Psoas muscle (tissue), 8 donors: Measurements from ENCODE around the gene PARD6B. TPM values are rescaled to one million over a fixed set of nuclear protein-coding genes. Genes with fewer than 3 reads are reported as not detected.
"Not testable (repeated sequence)": the region's sequence is repeated elsewhere in the genome, so short reads cannot be mapped to it uniquely, and the experiment has no call there.

Source experiments
- ATAC-seq, 4 donors: fragments of 200-7000 bp; cut with Tn5 transposase; one replicate each; pipeline ENCODE4 v1.9.1; 2020; ENCODE audit warnings: moderate library complexity in 3 of 4, mild to moderate bottlenecking in 2 of 4
- DNase-seq, 2 donors: peaks; one replicate each; pipeline ENCODE4 v3.0.0-alpha.2; 2020
- H3K27ac ChIP-seq: fragments of 200-600 bp; one replicate; pipeline ENCODE4 v1.8.0; 2022
- H3K27me3 ChIP-seq, 3 donors: fragments of 200-600 bp in 1 of 3; one replicate each; pipeline versions ENCODE4 v1.6.1 to v1.8.0; 2013 to 2022; ENCODE audit warnings: low read length in 2 of 3, mild to moderate bottlenecking in 2 of 3, moderate library complexity in 1 of 3; ENCODE audit not compliant: insufficient read depth in 3 of 3
- H3K36me3 ChIP-seq, 2 donors: fragments of 200-600 bp in 1 of 2; one replicate each; pipeline versions ENCODE4 v1.6.1 to v1.8.0; 2013 to 2022; ENCODE audit warnings: low read depth in 1 of 2, mild to moderate bottlenecking in 1 of 2, moderate library complexity in 1 of 2; ENCODE audit not compliant: insufficient read depth in 1 of 2
- H3K4me1 ChIP-seq: fragments of 200-600 bp; one replicate; pipeline ENCODE4 v1.8.0; 2022
- H3K4me3 ChIP-seq: fragments of 200-600 bp; one replicate; pipeline ENCODE4 v1.8.0; 2022; ENCODE audit warnings: mild to moderate bottlenecking
- H3K9me3 ChIP-seq: fragments of 200-600 bp; one replicate; pipeline ENCODE4 v1.8.0; 2022
- CTCF ChIP-seq: fragments of 200-600 bp; IDR thresholded peaks from one replicate; pipeline ENCODE4 v1.8.0; 2022; ENCODE audit warnings: antibody characterized with exemption
- WGBS, 3 donors: extraction: QIAGEN DNeasy Blood & Tissue Kit; methylation state at CpG; one replicate each; pipeline versions ENCODE4 v1.1.6 to v1.1.7; 2013; 5-methylcytosine and 5-hydroxymethylcytosine counted together
- intact Hi-C, 2 donors: fragments of 100-400 bp; cut with DNase I; formaldehyde crosslinking; loops; one replicate each; pipeline versions ENCODE4 v1.11.0 to v1.14.2; 2022
- polyA plus RNA-seq, 3 donors: library from polyadenylated mRNA; stranded (reverse); fragments of 200-250 nt; gene quantifications; one replicate each; pipeline ENCODE4 v1.2.3, GENCODE V29; 2013
- total RNA-seq, 4 donors: library from RNA; stranded (reverse); fragmentation: NEBNext Ultra II Directional in 2 of 4; extraction: Animal tissue kit (Norgen Biotek cat#: 25700) in 2 of 4; gene quantifications; one replicate each; pipeline versions ENCODE4 v1.2.1 to v1.2.4, GENCODE V29; 2021 to 2023
- donor health status: healthy with polysubstance abuse.
- donor health status: DM: no; HTN: no; CAD: no; lungs with moderate emphysema.
- donor health status: Bipolar disorder and iron deficiency.
- donor health status: healthy.
- donor health status: DM: yes; HTN: yes; CAD: no.
- donor health status: DM: no; HTN: no; CAD: no.
- donor health status: DM: no; HTN: no; CAD: no.
- donor health status: DM: yes; HTN: yes; CAD: no.

The PARD6B gene
- total and polyA plus RNA-seq, 7 donors: 0.27 to 5.0 (median 0.97) TPM

- ATAC-seq (no peak), DNase-seq (no peak)
- Histone ChIP-seq H3K36me3 (no peaks in the 10 kb centered on the region), H3K4me3 (no peak overlapping the region), H3K9me3 (no peaks in the 10 kb centered on the region), H3K27me3 (peaks cover 0 to 11% (median 0%) of the 10 kb centered on the region in 3 donors), H3K27ac (no peak overlapping the region), H3K4me1 (no peaks in the 10 kb centered on the region)
- 56 to 69% (median 67%) methylated on average over 3 of the region's 3 CpGs for WGBS, 3 donors
- intact Hi-C loops: no loop called here
- no peak for TF ChIP-seq CTCF
Measured at GRCh38 chr20:50774515-50774914, 43.1 kb downstream of the PARD6B start.

- Histone ChIP-seq H3K27me3 (peaks cover 0 to 11% (median 0%) of the 10 kb centered on the region in 3 donors), H3K4me3 (no peak overlapping the region), H3K27ac (no peak overlapping the region), H3K9me3 (no peaks in the 10 kb centered on the region), H3K4me1 (no peaks in the 10 kb centered on the region), H3K36me3 (no peaks in the 10 kb centered on the region)
- WGBS, 3 donors: 56 to 69% (median 64%) methylated on average over 8 of the region's 8 CpGs
- ATAC-seq (no peak), DNase-seq (no peak)
- intact Hi-C loops: no loop called here
- TF ChIP-seq CTCF: no peak
Measured at GRCh38 chr20:50776122-50776817, 44.9 kb downstream of the PARD6B start.

- TF ChIP-seq CTCF: no peak
- H3K36me3 ChIP-seq: no peaks in the 10 kb centered on the region
- H3K4me1 ChIP-seq: no peaks in the 10 kb centered on the region
- no peak overlapping the region for H3K27ac ChIP-seq
- 46 to 53% (median 52%) methylated on average over 2 of the region's 2 CpGs for WGBS, 3 donors
- intact Hi-C loops: no loop called here
- no peak overlapping the region for H3K4me3 ChIP-seq
- no peaks in the 10 kb centered on the region for H3K9me3 ChIP-seq
- H3K27me3 ChIP-seq: peaks cover 0 to 11% (median 0%) of the 10 kb centered on the region in 3 donors
- DNase-seq (no peak), ATAC-seq (no peak)
Measured at GRCh38 chr20:50777373-50777772, 46.0 kb downstream of the PARD6B start.

GRCh38 chr20:50778994-50779393 is 47.6 kb downstream of the PARD6B start:
- H3K4me1 ChIP-seq, DNase-seq, H3K36me3 ChIP-seq, ATAC-seq, H3K4me3 ChIP-seq, H3K9me3 ChIP-seq, intact Hi-C loops, H3K27ac ChIP-seq: not testable (repeated sequence)
- peaks cover 0 to 11% (median 0%) of the 10 kb centered on the region in 3 donors for H3K27me3 ChIP-seq
- 89 to 94% (median 91%) methylated on average over 8 of the region's 8 CpGs for WGBS, 3 donors

GRCh38 chr20:50783390-50783789 is 52.0 kb downstream of the PARD6B start:
- H3K27me3 ChIP-seq: peaks cover 0 to 3% (median 0%) of the 10 kb centered on the region in 3 donors
- no peak overlapping the region for H3K4me3 ChIP-seq
- no peaks in the 10 kb centered on the region for H3K9me3 ChIP-seq
- no peak for TF ChIP-seq CTCF
- ATAC-seq: no peak
- 95 to 98% (median 96%) methylated on average over 2 of the region's 2 CpGs for WGBS, 3 donors
- no peaks in the 10 kb centered on the region for H3K36me3 ChIP-seq
- H3K4me1 ChIP-seq: no peaks in the 10 kb centered on the region
- no peak for DNase-seq
- H3K27ac ChIP-seq: no peak overlapping the region
- intact Hi-C loops: no loop called here
